ENCODE data around the gene NFATC1.
A peak's percentile ranks its signal among the peaks of the same experiment; 100 is the strongest.

Gene NFATC1

DNA sequence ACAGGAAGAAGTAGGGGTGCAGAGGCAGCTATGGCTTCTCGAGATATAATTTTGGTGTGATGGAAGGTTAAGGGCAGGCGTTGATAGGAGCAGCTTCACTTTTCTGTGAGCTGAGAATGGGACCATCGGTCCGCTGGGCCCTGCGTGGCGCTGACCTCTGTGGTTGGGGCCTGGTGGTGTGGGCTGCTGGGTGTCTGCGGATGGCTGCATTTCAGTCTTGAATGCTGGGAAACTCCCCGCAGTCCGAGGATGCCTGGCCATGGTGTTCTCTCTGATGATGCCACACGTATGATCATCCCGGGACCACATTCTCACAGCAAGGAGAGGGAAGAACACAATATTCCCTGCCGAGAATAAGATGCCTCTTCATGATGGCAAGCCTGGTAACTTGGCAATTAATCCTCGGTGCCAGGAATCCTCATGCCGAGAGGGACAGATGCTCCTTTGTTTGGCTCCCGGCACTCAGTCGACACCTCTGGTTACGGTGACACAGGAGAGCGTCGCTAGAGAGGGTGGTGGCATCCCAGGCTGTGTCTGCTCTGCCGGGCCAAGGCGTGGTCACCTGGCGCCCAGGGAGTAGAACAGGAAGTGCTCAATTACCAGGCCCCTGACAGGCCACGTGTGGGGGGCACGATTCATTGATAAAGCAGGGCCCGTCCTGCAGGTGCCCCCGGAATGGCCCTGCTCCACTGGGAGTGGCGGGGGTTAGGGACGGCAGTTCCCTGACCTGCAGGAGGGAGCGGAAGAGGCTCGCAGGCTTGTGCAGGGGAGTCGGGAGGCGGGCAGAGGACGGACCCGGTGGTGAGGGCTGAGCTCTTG lies 164.5 kb downstream of the NFATC1 start:
- peak; percentile 1 for DNase-seq

- DNase-seq = no peak
These were observed 165.1 kb downstream of the NFATC1 start for GRCh38 chr18:79560861-79561210.

DNA sequence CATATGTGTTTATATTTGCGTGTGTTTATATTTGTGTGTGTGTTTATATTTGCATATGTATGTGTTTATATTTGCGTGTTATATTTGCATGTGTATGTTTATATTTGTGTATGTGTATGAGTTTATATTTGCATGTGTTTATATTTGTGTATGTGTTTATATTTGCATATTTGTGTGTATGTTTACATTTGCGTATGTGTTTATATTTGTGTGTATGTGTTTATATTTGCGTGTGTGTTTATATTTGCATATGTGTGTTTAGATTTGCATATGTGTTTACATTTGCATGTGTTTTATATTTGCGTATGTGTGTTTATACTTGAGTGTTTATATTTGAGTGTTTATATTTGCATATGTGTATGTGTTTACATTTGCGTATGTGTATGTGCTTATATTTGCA lies 168.2 kb downstream of the NFATC1 start:
- DNase-seq = no peak

DNA sequence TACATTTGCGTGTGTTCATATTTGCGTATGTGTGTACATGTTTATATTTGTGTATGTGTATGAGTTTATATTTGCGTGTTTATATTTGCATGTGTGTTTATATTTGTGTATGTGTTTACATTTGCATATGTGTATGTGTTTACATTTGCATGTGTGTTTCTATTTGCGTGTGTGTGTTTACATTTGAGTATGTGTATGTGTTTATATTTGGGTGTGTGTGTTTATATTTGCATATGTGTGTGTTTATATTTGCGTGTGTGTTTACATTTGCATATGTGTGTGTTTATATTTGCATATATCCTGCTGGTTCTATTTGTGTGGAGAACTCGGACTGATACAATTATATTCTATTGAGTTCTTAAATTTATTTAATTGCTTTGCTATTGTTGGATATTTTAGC lies 168.7 kb downstream of the NFATC1 start:
- DNase-seq = no peak

DNA sequence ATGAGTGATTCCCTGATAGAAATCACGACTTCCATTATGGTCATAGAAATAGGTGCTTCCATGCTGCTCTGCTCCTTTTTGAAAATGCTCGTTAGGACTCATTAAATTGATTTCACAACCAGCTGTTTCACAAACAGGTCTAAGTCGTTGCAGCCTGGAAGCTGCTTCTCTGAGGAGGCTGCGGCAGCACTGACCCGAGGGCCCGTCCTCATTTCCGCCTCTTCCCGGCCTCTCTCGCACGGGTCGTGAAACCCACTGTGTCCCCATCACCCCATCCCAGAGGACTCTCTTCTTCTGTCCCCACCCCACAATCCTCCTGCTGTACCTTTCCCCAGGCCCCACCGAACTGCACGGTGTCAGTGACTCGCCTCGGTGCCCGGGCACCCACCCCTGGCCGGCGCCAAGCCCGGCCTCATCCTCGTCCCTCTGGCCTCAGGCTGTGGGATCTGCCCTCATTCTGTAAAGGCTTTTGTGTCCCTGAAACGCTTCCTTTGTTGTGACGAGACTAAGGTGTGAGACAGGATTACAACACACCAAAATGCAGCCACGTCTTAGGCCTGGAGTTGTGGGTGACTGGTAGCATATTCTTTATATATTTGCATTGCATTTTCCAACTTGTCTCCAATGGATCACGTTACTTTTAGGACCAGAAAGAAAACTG lies 171.2 kb downstream of the NFATC1 start:
- DNase-seq = no peak

GRCh38 chr18:79567481-79568147 lies 171.9 kb downstream of the NFATC1 start:
- DNase-seq = no peak

DNA sequence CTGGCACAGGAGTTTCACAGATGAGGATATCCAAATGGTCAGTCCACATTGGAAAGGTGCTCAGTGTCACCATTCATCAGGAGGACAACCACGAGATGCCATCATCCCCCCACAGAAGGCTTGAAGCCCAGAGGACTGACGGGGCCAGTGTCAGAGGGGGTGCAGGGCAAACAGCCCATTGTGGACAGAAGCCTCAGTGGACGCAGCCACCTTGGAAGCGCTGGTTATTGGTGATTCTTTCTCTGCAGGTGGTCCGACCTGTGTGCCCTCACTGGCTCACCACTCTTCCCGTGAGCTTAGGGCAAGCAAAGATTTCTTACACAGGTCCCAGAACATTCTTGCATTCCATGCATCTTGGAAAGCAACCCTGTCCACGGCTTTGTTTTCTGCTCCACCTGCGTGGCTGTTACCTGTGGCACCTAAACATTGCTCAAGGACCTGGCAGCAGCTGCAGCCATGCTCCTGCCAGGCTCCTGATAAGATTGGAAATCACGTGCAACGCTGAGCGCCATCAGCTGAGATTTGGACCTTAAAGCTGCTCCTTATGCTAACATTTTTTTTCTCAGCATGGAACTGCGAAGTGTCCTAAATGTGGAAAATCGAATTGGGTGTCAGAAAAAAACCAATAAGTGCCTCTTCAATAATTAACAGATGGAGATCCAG lies 172.9 kb downstream of the NFATC1 start:
- DNase-seq = no peak

DNA sequence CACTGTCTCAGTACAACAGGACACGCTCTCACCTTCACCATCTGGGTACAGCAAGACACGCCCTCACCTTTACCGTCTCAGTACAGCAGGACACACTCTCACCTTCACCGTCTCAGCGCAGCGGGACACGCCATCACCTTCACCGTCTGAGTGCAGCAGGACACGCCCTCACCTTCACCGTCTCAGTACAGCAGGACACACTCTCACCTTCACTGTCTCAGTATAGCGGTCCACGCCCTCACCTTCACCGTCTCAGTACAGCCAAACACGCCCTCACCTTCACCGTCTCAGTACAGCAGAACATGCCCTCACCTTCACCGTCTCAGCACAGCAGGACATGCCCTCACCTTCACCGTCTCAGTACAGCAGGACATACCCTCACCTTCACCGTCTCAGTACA lies 174.0 kb downstream of the NFATC1 start:
- no peak for DNase-seq

DNA sequence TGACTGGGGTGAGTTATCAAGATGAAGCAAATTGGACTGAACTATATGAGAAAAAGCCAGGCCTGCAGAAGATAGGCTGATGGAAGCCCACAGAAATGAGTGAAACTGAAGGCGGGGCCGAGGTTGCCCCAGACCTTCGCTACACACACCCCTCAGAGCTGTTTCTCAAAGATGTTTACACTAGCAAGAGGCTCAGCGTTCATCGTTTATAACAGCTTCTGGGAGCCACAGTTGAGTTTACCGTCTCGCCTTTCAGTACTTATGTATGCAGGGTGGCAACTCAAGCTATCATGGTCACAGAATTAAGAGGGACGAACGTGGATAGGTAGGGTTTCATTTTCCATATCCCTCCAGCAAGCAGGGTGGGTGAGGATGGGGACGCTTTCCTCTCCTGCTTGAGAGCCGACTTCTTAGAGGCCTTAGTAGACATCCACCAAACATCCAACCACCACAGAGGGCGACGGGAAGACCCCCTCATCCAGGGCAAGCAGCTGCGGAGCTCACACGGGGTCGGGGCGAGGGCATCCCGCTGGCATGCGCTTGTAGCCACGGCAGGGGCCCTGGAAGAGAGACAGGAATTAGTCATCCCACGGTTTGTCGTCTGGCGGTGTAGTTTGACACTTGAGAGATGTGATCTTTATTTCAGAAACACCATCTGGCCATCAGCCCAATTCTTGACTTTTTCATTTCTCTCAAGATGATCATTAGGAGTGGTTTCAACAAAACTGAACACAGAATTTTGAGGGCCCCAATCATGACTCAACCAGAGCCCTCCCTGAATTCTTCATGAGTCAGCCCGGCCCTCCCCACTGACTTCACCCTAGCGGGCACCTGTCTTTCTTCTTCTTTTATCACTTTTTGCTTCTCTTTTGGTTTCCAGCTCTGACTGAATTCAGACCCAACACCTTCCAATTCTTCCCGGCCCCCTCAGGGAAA lies 174.8 kb downstream of the NFATC1 start:
- no peak for DNase-seq

- DNase-seq = peak; percentile 10
These were observed 175.7 kb downstream of the NFATC1 start for GRCh38 chr18:79571211-79572092.

- DNase-seq = peak; percentile 4
These were observed 176.5 kb downstream of the NFATC1 start for GRCh38 chr18:79572093-79572780.

DNA sequence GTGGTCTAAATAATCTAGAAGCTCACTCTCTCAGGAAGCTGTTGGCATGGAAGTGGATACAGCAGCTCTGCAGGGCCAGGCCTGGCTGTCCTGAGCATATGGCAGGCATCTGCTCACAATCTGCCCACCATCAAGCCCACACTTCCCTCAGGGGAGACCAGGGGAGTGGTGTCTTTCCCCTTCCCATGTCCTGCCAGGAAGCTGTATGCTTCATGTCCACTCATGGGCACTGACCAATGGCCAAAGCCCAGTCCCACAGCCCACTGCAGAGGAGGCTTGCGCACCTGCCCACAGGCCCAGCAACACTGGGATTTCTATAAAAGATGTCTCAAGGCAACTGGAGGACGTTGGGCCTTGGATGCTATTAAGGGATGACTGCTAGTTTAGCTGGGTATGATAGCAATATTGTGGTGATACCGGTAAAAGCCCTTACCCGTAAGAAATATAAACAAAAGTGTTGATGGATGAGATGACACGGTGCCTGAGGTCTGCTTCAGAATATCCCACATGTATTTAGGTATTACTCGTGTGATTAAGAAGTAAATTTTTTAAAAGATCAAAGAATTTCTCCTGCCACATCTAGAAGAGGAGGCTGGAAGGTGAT lies 177.2 kb downstream of the NFATC1 start:
- DNase-seq = no peak

DNA sequence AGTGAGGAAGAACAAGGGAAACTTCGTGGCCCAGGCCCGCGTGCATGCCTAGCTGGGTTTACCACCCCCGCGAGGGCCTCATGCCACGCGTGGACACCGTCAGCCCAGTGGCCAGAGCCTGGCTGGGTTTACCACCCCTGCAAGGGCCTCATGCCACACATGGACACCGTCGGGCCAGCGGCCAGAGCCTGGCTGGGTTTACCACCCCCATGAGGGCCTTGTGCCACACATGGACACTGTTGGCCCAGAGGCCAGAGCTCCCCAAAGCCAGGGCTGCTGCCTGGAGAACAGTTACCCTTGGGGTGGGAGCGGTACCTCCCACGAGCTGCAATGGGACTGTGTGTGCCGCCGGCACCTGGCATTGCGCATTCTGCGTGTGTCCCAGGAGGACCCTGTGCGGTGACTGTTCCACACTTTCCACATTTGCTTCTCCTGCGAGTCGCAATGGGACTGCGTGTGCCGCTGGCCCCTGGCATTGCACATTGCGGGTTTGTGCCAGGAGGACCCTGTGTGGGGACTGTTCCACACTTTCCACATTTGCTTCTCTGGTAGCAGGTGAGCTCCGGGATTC lies 178.3 kb downstream of the NFATC1 start:
- peak; percentile 8 for DNase-seq

DNA sequence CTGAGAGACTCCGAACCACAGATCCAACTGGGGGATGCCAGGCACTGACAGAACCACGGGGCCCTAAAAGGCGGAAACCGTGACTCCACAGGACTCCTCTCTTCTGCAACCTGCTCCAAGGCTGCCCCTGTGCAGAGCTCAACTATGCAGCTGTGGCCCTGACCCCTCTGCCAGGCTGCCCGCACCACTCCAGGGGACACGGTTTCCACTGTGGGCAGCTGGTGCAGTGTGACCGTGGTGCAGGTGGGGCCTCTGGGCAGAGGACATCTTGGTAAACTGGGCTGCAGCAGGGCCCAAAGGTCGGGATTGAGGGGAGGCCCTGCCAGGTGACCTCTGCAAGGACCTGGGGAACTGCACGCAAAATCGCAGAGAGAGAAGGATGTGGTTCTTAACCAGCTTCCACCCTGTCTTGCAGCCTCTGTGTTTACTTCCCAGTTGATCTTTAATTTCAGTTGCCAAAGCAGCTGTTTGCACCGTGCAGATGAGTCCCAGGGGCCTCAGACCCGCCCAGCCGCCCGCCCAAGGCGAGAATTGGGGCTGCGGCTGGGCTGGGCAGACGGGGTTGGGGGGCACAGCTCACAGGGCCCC lies 179.3 kb downstream of the NFATC1 start:
- peak; percentile 12 for DNase-seq

GRCh38 chr18:79575891-79576685 lies 180.4 kb downstream of the NFATC1 start:
- peak; percentile 4 for DNase-seq

GRCh38 chr18:79576686-79577351 lies 181.1 kb downstream of the NFATC1 start:
- DNase-seq = peak; percentile 10

DNA sequence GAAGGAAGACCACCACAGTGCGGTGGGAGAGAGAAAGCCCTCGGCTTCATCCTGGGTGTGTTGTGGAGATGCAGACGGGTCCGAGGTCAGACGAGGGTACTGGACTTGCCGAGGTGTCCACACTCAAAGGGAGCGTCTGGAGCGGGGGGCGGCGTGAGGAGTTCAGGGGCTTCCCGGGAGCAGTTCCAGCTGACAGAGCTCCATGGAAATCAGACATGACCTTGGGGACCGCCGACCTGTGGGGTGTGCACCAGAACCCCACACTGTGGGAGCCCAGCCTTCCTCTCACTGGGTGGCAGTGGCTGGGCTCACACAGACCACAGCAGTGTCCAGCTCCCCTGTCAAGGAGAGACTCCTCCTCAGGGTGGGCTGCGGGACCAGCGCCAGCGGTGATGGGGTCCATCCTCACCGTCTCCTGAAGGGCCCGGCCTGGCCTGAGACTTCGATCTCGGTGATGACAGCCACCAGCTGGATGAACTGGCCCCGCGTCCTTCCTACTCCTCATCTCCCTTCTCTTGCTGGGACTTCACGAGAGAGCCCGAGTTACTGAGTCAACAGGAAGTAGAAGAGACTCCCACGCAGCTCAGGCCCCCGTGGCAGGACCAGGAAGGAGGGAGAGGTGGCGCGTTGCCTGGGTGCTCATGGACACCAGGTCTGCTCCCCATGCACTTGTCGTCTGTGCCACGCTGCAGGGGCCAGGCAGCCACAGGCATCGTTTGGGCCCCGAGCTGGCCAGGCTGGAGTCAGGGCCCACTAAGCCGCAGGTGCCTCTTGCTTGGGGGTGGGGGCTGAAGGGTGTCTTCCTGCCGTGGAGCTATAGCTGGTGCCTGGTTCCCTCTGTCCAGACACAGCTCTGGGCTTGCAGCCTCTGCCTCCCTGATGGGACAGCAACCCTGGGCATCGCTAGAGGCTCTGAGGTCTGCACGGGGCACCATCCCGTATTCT lies 182.0 kb downstream of the NFATC1 start:
- peak; percentile 14 for DNase-seq
